ENCODE data around the gene DLGAP3.

DLGAP3 gene

DNA sequence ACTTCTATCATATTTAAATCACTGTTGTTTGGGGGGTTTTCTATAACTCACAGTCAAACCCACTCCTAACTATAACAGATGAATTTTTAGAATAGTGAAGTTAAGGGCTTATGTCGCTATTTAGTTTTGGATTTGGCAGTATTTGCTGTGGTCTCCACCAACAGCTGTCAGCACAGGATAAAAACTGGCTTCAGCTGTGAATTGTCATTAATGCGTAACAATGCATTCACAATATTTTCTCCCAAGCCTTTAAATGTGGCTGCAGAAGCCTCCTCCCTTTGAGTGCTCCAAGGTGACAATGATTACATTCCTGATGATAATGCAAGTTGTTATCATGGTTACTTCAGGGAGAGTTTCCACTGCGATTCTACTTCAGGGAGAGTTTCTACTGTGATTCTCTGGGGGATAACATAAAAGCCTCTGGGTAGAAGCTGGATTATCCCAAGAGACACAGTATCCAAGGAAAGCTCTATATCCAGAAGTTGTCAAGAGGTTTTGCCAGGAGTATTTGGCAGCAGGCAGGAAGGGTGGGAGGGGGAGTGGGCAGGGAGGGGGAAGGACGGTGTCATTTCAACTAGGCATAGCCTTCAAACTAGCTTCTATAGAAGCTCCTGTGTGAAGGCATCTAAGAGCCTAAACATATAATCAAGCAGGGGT is 55.0 kb downstream of the DLGAP3 start:
- no peak for DNase-seq (ENCODE audit: low read depth)
- TF ChIP-seq, protein P1, sequence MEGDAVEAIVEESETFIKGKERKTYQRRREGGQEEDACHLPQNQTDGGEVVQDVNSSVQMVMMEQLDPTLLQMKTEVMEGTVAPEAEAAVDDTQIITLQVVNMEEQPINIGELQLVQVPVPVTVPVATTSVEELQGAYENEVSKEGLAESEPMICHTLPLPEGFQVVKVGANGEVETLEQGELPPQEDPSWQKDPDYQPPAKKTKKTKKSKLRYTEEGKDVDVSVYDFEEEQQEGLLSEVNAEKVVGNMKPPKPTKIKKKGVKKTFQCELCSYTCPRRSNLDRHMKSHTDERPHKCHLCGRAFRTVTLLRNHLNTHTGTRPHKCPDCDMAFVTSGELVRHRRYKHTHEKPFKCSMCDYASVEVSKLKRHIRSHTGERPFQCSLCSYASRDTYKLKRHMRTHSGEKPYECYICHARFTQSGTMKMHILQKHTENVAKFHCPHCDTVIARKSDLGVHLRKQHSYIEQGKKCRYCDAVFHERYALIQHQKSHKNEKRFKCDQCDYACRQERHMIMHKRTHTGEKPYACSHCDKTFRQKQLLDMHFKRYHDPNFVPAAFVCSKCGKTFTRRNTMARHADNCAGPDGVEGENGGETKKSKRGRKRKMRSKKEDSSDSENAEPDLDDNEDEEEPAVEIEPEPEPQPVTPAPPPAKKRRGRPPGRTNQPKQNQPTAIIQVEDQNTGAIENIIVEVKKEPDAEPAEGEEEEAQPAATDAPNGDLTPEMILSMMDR (IDR thresholded peaks at IDR 0.05; ENCODE audit: insufficient read depth, low read depth, low read length, missing control alignments): no peak
- no peak overlapping the region for H3K4me3 ChIP-seq (ENCODE audit: low read depth, low read length)

DNA sequence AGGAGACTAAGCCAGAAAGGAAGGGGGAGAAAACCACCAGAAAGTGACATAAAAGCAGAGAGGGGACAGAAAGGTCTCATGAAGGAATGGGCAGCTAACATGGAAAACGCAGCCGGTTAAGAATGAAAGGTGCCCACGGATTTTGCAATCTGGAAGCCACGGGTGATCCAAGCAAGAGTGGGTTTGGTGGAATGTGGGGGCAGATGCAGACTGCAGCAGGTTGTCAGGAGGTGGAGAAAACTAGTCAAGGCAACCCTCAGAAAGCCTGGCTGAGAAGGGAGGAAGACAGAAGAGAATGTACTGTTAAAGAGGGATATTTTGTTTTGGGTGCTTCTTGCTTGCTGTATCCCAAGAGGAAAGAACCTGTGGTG is 57.3 kb downstream of the DLGAP3 start:
- TF ChIP-seq, protein P1 (IDR thresholded peaks at IDR 0.05; ENCODE audit: insufficient read depth, low read depth, low read length, missing control alignments): no peak
- H3K4me3 ChIP-seq (ENCODE audit: low read depth, low read length): no peak overlapping the region

DNA sequence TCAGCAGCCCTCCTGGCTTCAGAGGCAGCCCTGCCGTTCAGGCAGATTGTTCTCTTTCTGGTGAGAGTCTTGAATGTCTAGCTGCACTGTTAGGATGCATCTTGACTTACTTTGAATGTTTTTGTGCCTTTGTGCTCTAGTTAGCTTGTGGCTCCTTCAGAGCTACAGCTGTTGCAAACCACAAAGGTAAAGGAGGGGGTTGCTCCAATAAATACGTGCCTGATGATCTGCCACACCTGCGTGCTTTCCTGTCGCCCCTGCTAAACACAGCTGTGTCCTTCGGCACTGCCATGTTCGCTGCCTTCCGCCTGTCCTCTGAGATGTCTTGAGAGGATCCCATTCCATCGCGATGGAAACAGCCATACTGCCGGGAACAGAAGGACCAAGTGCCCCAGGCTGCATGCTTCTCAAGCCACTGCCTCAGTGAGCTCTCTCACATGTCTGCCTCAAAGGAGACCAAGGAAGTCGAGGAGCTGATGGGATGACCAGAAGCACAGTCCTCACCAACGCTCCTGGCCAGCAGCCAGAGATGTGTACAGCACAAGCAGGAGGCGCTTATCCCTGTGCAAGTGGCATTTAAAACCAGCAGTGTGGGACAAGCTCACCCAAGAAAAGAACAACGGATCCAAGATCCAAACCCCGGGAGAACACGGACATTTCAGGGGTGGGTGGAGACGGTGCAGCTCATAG is 57.9 kb downstream of the DLGAP3 start:
- TF ChIP-seq, protein P1 (IDR thresholded peaks at IDR 0.05; ENCODE audit: insufficient read depth, low read depth, low read length, missing control alignments): no peak
- no peak overlapping the region for H3K4me3 ChIP-seq (ENCODE audit: low read depth, low read length)
- DNase-seq (ENCODE audit: low read depth): no peak

More for the DNA sequence above, 57.3 kb downstream of the DLGAP3 start:
- DNase-seq (ENCODE audit: low read depth): no peak

DNA sequence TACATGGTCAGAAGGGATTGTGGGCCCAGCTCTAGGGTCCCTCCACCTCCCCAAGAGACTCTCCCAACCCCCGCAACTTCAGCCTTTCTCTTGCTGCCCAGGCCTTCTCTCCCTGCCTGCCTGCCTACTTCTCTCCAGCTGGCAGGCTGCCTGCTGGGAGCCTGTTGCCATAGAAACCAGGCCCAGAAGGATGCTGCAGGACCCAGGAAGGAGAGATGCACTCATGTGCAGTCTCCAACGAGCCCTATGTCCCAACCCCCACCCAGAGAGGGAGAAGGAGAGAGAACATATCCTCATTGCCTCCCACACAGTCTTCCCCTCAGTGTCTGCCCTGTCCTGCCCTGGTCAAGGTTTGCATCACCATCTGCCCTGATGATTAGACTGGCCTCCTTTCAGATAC is 59.1 kb downstream of the DLGAP3 start:
- DNase-seq (ENCODE audit: low read depth): no peak

DNA sequence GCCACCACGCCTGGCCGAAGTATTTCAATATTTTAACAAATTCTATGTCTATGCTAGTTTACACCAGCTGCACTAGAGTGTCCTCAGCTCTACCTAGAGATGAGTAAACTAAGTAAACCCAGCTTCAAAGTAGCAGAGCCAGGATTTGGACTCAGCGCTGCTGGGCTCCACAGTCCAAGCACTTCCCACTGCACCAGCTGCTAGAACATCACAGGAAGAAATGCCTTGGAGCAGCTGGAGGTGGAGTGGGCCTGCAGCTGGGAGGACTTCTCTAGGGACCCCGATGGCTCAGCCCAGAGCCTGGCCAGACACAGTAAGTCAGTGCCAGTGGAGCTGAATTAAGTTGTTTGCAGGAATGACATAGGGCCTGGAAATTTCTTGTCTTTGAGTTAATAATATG is 59.7 kb downstream of the DLGAP3 start:
- TF ChIP-seq, protein P1 (IDR thresholded peaks at IDR 0.05; ENCODE audit: insufficient read depth, low read depth, low read length, missing control alignments): no peak
- no peak for DNase-seq (ENCODE audit: low read depth)
- no peak overlapping the region for H3K4me3 ChIP-seq (ENCODE audit: low read depth, low read length)

More for the DNA sequence above, 59.1 kb downstream of the DLGAP3 start:
- TF ChIP-seq, protein P1 (IDR thresholded peaks at IDR 0.05; ENCODE audit: insufficient read depth, low read depth, low read length, missing control alignments): no peak
- no peak overlapping the region for H3K4me3 ChIP-seq (ENCODE audit: low read depth, low read length)

DNA sequence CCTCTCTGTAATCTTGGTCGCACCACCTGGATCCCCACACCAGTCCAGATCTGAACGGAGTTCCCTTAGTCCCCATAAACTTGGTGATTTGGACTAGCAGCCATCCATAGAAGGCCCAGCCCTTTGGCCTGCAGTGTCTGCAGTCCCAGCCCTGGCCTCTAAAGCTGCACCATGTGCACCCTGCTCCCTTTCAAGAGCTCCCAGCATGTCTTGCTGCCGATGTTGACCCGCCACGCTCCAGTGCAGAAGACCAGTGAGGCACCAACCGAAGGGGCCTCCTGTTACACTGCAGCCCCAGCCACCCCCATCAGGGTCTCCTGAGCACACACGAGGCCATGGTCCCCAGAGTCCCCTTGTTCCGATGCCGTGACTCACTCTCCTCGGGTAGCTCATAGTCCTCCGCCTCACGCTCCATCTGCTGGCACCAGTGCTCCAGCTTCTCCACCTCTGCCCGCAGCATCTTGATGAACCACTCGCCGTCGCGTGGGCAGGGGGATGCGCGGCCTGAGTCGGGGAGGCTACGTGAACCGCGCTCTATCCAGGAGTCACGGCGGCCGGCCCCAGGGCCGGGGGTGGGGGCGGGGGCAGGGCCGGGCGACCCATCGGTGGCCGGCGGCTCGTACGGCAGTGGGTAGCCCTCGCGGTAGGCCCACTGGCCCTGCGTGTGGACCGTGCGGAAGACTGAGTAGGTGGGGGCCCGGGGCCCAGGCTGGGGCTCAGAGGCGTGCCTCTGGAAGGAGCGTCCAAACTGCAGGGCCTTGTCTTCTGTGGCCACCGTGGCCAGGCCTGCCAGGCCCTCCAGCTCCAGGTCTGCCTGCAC is 61.0 kb downstream of the DLGAP3 start:
- TF ChIP-seq, protein P1 (IDR thresholded peaks at IDR 0.05; ENCODE audit: insufficient read depth, low read depth, low read length, missing control alignments): no peak
- no peak for DNase-seq (ENCODE audit: low read depth)
- no peak overlapping the region for H3K4me3 ChIP-seq (ENCODE audit: low read depth, low read length)

Data from GM12865 (cell line).